ENCODE results near the gene FAM168A. TPM values are rescaled to one million over a fixed set of nuclear protein-coding genes. Genes with fewer than 3 reads are reported as not detected.

Gene FAM168A
- total RNA-seq, 1 donor from 2014 or later, result 19.3 TPM

DNA sequence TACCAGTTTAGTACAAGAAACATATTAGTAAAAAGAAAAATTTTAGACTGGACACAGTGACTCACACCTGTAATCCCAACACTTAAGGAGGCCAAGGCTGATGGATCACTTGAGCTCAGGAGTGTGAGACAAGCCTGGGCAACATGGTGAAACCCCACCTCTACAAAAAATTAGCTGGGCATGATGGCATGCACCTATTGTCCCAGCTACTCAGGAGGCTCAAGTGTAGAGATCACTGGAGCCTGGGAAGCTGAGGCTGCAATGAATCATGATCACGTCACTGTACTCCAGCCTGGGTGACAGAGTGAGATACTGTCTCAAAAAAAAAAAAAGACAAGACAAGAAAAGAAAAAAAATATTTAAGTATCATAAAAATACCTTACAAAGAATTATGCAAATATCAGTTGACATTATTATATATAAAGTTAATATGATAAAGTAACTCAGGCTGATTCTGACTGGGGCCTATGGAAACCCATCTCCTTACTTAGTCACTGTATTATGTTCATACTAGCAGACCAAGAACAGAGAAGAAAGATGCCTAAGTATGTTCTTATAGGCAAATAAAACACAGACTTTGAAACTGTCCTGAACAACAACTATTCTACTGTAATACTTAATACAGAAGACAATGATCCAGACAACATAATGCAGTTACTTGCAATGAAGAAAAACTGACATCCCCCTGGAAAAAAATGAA is 27.3 kb downstream of the FAM168A start:
- Histone ChIP-seq H2AFZ (replicated peaks) (no peak overlapping the region), H3K27ac (no peak overlapping the region), H3K4me1 (peaks cover 17% of the 10 kb centered on the region), H3K36me3 (no peaks in the 10 kb centered on the region), H4K20me1 (ENCODE audit: low read depth) (peaks cover 4% of the 10 kb centered on the region), H3K4me2 (no peak overlapping the region), H3K9ac (no peak overlapping the region), H3F3A (ENCODE audit: low read depth) (peaks cover 4% of the 10 kb centered on the region), H3K9me3 (ENCODE audit: low read depth) (no peaks in the 10 kb centered on the region), H3K79me2 (ENCODE audit: low read depth) (peaks cover 72% of the 10 kb centered on the region), H3K4me3 (no peak overlapping the region), H3K27me3 (no peaks in the 10 kb centered on the region)
- no peak for TF ChIP-seq EZH2phosphoT487 (IDR thresholded peaks at IDR 0.05)
- TF ChIP-seq EZH2 (IDR thresholded peaks at IDR 0.05), result no peak
- TF ChIP-seq, protein P1, sequence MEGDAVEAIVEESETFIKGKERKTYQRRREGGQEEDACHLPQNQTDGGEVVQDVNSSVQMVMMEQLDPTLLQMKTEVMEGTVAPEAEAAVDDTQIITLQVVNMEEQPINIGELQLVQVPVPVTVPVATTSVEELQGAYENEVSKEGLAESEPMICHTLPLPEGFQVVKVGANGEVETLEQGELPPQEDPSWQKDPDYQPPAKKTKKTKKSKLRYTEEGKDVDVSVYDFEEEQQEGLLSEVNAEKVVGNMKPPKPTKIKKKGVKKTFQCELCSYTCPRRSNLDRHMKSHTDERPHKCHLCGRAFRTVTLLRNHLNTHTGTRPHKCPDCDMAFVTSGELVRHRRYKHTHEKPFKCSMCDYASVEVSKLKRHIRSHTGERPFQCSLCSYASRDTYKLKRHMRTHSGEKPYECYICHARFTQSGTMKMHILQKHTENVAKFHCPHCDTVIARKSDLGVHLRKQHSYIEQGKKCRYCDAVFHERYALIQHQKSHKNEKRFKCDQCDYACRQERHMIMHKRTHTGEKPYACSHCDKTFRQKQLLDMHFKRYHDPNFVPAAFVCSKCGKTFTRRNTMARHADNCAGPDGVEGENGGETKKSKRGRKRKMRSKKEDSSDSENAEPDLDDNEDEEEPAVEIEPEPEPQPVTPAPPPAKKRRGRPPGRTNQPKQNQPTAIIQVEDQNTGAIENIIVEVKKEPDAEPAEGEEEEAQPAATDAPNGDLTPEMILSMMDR (IDR thresholded peaks at IDR 0.05), result no peak
- Mint-ChIP-seq H3K36me3 (peaks cover 26% of the 10 kb centered on the region), H3K27ac (no peak overlapping the region), H3K4me3 (no peak overlapping the region), H3K9me3 (peaks cover 8% of the 10 kb centered on the region), H3K27me3 (ENCODE audit: insufficient read depth, low read depth) (no peaks in the 10 kb centered on the region), H3K4me1 (peaks cover 7% of the 10 kb centered on the region)
- no peak for DNase-seq (ENCODE audit: low spot score)

DNA sequence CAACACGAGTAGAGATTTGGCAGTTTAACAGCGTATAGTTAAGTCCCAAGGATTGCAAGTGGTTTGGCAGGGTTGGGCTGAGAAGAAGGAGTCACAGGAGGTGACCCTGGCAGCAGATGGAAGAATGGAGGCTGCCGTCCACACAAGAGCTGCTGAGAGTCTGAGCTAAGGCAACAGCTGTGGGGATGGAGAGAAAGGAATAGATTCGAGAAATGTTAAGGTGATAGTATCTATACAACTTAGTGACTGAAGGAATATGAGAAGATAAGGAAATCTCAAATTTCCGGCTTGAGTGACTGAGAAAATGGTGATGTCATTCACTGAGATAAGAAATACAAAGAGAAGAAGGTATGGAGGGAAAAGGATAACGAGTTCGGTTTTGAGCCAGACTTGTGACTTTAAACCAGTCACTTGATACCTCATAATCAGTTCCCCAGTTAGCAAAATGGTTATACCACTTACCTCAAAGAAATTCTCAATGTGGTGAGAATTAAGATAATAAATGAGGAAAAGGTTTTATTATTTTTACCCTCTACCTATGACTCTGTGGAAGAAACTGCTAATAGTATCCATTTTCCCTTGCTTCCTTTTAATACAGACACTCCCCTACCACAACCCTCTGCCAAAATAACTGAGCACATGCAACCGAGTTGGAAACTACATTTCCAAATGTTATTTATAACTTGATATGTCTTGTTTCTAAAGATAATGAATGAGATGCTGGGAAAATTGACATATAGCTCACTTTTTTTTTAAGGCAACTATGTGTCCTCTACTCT is 30.7 kb downstream of the FAM168A start:
- Histone ChIP-seq H3K4me1 (peaks cover 3% of the 10 kb centered on the region), H2AFZ (replicated peaks) (no peak overlapping the region), H3K27me3 (no peaks in the 10 kb centered on the region), H3K79me2 (ENCODE audit: low read depth) (peaks cover 72% of the 10 kb centered on the region), H3K27ac (no peak overlapping the region), H3K4me3 (no peak overlapping the region), H3K36me3 (no peaks in the 10 kb centered on the region), H3K9me3 (ENCODE audit: low read depth) (no peaks in the 10 kb centered on the region), H3K4me2 (no peak overlapping the region), H4K20me1 (ENCODE audit: low read depth) (peaks cover 23% of the 10 kb centered on the region), H3K9ac (no peak overlapping the region), H3F3A (ENCODE audit: low read depth) (no peaks in the 10 kb centered on the region)
- TF ChIP-seq, protein P1 (IDR thresholded peaks at IDR 0.05), result no peak
- TF ChIP-seq EZH2phosphoT487 (IDR thresholded peaks at IDR 0.05), result no peak
- no peaks in the 10 kb centered on the region for H3K9me3 Mint-ChIP-seq
- H3K27ac Mint-ChIP-seq, result no peak overlapping the region
- no peak overlapping the region for H3K4me3 Mint-ChIP-seq
- DNase-seq (ENCODE audit: low spot score), result no peak
- H3K27me3 Mint-ChIP-seq (ENCODE audit: insufficient read depth, low read depth), result peaks cover 2% of the 10 kb centered on the region
- peaks cover 13% of the 10 kb centered on the region for H3K36me3 Mint-ChIP-seq
- H3K4me1 Mint-ChIP-seq, result peaks cover 4% of the 10 kb centered on the region

DNA sequence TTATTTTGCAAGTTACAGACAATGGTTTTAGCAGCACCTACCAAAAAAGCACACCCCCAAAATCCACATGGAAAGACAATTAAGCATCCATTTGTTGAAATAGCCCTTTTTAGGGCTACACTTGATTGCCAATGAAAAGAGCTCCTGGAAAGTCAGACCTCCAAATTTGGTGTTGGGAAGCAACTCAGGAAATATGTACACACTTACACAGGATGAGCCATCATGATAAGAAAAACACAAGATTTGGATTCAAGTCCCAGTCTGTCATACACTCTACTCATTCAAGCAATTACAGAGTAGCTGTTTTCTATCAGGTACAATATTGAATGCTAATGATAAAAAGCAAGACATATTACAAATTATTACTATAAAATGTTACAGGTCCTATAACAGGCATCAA is 31.5 kb downstream of the FAM168A start:
- H3K27me3 ChIP-seq, result no peaks in the 10 kb centered on the region
- peaks cover 4% of the 10 kb centered on the region for H3K4me1 Mint-ChIP-seq
- no peak overlapping the region for H3K4me3 Mint-ChIP-seq
- H3K9me3 ChIP-seq (ENCODE audit: low read depth), result no peaks in the 10 kb centered on the region
- peaks cover 3% of the 10 kb centered on the region for H3K4me1 ChIP-seq
- H3K27ac Mint-ChIP-seq, result no peak overlapping the region
- H3K9ac ChIP-seq, result no peak overlapping the region
- no peak for TF ChIP-seq EZH2phosphoT487 (IDR thresholded peaks at IDR 0.05)
- TF ChIP-seq, protein P1 (IDR thresholded peaks at IDR 0.05), result no peak
- no peak for TF ChIP-seq EZH2 (IDR thresholded peaks at IDR 0.05)
- H3K79me2 ChIP-seq (ENCODE audit: low read depth), result peaks cover 80% of the 10 kb centered on the region
- no peak for DNase-seq (ENCODE audit: low spot score)
- H3K36me3 Mint-ChIP-seq, result peaks cover 13% of the 10 kb centered on the region
- no peak overlapping the region for H3K4me3 ChIP-seq
- peaks cover 23% of the 10 kb centered on the region for H4K20me1 ChIP-seq (ENCODE audit: low read depth)
- H3K27me3 Mint-ChIP-seq (ENCODE audit: insufficient read depth, low read depth), result peaks cover 2% of the 10 kb centered on the region
- no peaks in the 10 kb centered on the region for H3F3A ChIP-seq (ENCODE audit: low read depth)
- no peak overlapping the region for H3K27ac ChIP-seq
- no peak overlapping the region for H2AFZ ChIP-seq (replicated peaks)
- no peak overlapping the region for H3K4me2 ChIP-seq
- H3K36me3 ChIP-seq, result no peaks in the 10 kb centered on the region
- no peaks in the 10 kb centered on the region for H3K9me3 Mint-ChIP-seq
